Astrocyte (in vitro differentiated cells and primary cell): Measurements from ENCODE around the gene PRRT1B.

Source experiments
- CTCF ChIP-seq: IDR thresholded peaks from 2 replicates; pipeline ENCODE4 v1.5.1; 2011; ENCODE audit warnings: low read depth, mild to moderate bottlenecking, inconsistent platforms, low read length, moderate library complexity; ENCODE audit not compliant: insufficient read depth
- EZH2 ChIP-seq: IDR thresholded peaks from 2 replicates; pipeline ENCODE4 v1.6.1; 2012; ENCODE audit warnings: mild to moderate bottlenecking, low read length, inconsistent platforms; ENCODE audit not compliant: insufficient read depth

- TF ChIP-seq CTCF (no peak), EZH2 (no peak)
These were observed 44.9 kb upstream of the PRRT1B start for GRCh38 chr9:131500377-131500776.
